NCI-H1436 (cell line): ENCODE data around the gene ZNF408.
"Not testable (repeated sequence)": the region's sequence is repeated elsewhere in the genome, so short reads cannot be mapped to it uniquely, and the experiment has no call there.

Experiments used
- DNase-seq: peaks from one replicate; lab custom pipeline; 2025; lab: John Stamatoyannopoulos, UW

The ZNF408 gene

DNA sequence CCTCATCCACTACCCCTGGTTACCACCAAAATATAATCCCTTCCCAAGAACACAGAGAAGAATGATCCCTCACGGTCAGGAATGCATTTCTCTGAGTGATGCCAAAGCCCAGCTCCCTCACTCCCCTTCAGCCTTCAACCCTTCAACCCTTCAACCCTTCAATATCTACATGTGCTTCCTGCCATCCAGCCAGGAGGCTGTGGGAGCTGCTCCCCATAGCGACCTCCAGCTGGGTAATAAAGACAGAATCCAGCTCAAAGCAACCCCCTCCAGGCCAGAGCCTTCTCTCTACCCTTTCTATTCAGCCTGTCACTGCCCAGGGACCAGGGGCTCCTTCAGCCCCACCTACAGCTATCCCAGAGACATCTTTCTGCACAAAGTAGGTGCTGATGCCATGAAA is 3.1 kb upstream of the ZNF408 start:
- DNase-seq = no peak

DNA sequence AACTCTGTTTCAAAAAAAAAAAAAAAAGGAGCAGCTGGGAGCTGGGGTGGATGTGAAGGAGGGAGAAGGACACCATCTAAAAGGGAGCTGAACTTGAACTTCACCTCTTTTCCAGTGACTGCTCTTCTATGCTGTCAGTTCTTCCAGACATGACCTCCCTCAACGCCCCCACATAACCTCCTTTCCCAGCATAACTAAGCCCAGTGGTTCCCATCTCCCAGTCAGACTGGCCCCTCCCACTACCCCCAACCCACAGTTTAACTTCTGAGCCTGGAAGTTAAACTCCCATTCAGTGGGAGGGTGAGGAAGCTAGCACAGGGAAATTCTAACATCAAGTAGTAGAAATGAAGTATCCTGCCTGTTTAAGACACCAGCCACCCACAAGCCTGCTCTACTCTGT is 2.2 kb upstream of the ZNF408 start:
- no peak for DNase-seq

DNA sequence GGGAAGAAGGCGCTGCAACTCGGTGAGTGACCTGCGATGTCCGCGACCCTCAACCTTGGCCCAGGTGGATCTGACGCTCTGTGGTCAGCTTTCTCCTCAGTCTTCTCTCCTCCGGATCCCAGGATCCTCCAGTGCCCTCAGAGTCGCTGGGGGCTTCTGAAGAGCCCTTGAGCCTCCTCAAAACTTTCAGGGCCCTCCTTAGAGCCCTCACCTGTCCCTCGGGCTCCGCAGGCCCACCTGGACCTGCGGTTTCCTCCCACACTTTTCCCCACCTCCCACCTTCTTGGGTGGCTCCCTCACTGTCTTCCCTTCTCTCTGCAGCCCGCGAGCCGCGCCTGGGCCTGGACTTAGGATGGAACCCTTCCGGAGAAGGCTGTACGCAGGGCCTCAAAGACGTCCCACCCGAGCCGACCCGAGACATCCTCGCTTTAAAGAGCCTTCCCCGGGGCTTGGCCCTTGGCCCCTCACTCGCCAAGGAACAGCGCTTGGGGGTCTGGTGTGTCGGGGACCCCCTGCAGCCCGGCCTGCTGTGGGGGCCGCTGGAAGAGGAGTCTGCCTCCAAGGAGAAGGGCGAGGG is 335 bp downstream of the ZNF408 start:
- no peak for DNase-seq

DNA sequence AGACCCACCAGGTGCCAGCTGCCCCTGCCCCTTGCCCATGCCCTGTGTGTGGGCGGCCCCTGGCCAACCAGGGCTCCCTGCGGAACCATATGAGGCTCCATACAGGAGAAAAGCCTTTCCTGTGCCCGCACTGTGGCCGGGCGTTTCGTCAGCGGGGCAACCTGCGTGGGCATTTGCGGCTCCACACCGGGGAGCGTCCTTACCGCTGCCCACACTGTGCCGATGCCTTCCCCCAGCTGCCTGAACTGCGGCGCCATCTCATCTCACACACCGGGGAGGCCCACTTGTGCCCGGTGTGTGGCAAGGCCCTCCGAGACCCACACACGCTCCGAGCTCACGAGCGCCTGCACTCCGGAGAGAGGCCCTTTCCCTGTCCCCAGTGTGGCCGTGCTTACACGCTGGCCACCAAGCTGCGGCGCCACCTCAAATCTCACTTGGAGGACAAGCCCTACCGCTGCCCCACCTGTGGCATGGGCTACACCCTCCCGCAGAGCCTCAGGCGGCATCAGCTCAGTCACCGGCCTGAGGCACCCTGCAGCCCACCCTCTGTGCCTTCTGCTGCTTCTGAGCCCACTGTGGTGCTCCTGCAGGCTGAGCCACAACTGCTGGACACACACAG is 4.3 kb downstream of the ZNF408 start:
- no peak for DNase-seq

DNA sequence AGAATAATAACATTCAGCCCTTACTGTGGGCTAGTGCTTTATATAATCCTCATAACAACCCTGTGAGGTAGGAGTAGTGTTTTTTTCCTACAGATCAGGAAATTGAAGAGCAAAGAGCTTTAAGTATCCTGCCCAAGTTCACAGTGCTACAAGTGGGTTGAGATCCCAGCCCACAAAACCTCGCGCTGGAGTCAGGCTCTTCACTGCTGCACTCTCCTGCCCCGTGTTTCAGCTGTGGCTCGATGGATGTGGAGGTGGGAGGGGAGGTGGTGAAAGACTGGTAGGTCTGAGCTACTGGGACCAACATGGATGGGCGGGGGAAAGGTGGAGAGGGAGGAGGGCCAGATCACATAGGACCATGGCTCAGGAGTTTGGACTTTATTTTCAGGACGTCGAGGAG is 6.1 kb downstream of the ZNF408 start:
- no peak for DNase-seq

DNA sequence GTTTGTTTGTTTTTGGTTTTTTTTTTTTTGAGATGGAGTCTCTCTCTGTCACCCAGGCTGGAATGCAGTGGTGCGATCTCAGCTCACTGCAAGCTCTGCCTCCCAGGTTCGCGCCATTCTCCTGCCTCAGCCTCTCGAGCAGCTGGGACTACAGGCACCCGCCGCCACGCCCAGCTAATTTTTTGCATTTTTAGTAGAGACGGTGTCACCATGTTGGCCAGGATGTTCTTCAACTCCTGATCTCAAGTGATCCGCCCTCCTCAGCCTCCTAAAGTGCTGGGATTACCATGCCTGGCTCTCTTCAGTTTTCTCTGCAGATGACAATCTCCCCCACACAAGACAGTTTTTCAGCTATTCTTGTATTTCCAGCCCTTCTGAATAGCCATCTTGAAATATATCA is 8.5 kb downstream of the ZNF408 start:
- not testable (repeated sequence) for DNase-seq

DNA sequence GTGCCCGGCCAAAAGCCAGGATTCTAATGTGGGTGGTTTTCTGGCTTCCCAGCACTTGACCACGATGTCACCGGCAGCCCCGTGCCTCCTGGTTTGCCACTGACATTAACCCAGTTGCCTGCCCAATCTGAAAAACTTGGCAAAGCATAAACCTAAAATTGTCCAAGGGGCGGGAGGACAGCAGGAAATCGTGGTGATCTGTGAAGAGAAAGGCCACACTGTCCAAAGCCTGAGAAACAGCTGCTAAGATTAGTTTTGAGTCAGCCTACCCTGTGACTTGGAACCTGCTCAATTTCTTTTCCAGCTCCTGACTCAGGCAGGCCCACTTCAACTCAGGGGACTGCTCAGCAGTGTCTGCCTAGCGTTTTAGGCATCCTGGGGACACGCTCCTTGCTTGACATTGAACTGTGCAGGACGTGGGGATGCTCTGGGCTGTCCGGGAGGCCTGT is 10.0 kb downstream of the ZNF408 start:
- DNase-seq = no peak

DNA sequence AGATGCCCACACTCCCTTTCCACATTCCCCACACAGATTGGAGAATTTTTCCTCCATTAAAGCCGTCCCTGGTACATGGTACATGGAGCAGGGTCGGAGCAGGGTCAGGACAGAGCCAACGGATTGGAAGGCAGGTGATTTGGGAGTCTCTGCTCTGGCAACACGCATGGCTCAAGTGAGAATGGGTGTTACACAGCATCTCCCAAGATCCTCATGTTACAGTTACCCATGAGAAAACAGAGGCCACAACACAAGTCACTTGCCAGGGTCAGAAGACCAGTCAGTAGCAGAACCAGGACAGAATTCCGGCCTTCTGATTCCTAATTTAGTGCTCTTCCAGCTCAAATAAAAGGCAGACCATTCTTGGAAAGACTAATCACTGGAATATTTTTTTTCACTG is 10.5 kb downstream of the ZNF408 start:
- no peak for DNase-seq

DNA sequence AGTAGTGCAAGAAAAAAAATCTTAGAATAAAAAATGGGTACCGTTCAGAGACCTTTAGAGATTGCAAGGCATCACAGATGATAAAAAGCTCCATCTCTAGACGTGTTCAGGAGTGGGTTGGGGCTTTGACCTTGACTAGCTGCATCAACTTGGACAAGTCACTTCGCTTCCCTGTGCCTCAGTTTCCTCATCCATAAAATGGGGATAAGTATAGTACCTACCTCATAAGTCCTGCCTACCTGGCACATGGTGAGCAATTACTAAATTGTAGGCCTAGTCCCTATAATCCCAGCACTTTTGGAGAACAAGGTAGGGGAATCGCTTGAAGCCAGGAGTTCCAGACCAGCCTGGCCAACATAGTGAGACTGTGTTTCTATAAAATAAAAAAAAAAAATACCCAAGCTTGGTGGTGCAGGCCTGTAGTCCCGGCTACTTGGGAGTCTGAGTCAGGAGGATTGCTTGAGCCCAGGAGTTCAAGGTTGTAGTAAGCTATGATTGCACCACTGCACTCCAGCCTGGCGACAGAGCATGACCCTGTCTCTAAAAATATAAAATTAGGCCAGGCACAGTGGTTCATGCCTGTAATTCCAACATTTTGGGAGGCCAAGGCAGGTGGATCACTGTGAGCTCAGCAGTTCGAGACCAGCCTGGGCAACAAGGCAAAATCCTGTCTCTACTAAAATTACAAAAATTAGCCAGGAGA is 12.2 kb downstream of the ZNF408 start:
- no peak for DNase-seq

DNA sequence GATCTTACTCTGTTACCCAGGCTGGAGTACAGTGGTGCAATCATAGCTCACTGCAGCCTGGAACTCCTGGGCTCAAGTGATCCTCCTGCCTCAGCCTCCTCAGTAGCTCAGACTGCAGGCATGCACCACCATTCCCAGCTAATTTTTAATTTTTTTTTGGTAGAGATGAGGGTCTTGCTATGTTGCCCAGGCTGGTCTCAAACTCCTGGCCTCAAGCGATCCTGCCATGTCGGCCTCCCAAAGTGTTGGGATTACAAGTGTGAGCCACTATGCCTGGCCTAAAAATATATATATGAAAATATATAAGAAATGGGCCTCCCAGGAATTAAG is 17.0 kb downstream of the ZNF408 start:
- not testable (repeated sequence) for DNase-seq

DNA sequence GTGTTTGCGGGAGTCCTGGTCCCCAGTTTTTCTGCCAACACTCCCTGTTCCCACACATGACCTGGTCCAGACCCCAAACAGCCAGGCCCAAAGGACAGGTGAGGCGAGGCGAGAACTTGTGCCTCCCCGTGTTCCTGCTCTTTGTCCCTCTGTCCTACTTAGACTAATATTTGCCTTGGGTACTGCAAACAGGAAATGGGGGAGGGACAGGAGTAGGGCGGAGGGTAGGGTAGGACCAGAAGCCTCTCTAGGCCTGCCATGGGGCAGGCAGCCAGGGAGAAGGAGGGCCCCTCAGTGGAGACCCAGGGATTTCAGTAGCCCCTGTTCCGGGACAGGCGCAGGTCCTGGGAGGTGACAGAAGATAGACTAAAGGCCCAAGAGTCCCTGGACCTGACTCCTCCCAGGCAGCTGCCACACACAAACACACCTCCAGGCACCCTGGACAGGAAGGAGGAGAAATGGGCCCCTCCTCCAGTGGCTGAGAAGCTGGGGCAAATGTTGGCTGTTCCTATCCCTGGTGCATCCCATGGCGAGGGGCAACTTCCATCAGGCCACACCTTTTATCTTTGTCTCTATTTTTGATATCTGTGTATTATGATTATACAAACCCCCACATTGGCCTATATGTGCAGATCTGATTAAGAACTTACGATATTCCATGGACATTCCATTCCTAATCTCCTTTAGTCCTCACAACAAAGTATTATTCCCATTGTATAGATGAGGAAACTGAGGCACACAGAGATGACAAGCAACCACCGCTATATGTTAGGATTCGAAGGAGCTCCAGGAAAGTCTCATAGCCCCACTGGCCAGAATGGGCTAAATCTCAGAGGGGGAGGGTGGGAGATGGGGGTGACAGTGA is 17.6 kb downstream of the ZNF408 start:
- no peak for DNase-seq

DNA sequence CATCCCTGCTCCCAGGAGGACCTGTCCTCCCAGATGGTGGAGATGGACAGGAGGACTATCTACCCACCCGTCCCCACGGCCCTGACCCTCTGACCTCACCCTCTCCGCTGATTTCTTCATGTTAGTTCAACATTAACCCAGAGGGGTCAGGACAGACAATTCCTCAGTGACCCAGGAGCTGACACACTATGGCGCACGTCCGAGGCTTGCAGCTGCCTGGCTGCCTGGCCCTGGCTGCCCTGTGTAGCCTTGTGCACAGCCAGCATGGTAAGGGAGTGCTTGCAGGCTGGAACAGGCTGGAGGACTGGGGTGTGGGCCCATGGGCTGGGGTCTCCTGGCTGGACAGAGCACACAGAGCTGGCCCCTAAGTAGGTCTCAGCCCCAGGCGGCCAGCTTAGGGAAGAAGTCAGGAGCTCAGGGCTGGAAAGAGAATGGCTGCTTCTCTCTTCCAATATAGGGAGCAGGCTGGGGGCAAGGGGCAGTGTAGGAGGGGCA is 18.3 kb downstream of the ZNF408 start, which contains the start of gene F2:
TSS of gene F2 (plus strand) at position 166 of the 495 bp plus-strand sequence. CDS start at position 189, 23 bp downstream.
- no peak for DNase-seq

DNA sequence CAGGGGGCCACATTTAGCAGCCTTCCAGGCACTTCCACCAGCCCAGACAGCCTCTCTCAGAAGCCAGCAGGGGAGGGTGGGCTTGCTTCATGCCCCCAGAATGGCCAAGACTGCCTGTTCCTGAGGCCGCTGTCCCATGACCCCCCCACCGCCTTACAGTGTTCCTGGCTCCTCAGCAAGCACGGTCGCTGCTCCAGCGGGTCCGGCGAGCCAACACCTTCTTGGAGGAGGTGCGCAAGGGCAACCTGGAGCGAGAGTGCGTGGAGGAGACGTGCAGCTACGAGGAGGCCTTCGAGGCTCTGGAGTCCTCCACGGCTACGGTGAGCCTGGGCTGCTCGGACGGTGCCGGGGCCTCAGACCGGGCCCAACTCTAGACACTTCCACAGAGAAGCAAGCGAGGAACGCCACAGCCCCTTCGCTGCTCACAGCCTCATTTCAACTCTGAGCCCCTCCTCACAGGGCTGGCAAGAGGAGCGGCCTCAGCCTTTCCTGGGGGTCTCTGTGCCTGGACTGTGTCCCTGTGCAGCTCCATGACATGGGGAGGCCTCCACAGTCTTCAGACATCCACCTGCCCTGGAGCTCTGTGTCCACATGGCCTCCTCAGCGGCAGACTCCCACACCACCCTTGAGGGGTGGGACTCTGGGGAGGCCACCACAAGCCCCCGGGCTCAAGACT is 18.9 kb downstream of the ZNF408 start:
- DNase-seq = no peak

DNA sequence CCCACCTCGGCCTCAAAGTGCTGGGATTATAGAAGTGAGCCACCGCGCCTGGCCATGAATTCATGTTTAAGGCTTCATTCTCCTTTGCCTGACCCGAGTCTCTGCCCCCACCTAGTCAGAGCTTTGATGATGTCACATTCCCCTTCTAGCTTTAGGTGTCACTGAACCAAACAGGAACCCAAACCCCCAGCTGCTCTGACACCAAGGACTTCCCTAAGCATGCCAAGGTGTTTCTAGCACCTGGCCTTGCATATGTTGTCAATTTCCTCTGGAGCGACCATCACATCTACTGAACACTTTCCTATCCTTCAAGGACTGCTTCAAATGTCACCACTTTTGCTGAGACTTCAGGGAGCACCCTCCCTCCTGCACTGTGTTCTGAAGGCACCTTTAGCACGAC is 20.5 kb downstream of the ZNF408 start:
- DNase-seq = no peak

DNA sequence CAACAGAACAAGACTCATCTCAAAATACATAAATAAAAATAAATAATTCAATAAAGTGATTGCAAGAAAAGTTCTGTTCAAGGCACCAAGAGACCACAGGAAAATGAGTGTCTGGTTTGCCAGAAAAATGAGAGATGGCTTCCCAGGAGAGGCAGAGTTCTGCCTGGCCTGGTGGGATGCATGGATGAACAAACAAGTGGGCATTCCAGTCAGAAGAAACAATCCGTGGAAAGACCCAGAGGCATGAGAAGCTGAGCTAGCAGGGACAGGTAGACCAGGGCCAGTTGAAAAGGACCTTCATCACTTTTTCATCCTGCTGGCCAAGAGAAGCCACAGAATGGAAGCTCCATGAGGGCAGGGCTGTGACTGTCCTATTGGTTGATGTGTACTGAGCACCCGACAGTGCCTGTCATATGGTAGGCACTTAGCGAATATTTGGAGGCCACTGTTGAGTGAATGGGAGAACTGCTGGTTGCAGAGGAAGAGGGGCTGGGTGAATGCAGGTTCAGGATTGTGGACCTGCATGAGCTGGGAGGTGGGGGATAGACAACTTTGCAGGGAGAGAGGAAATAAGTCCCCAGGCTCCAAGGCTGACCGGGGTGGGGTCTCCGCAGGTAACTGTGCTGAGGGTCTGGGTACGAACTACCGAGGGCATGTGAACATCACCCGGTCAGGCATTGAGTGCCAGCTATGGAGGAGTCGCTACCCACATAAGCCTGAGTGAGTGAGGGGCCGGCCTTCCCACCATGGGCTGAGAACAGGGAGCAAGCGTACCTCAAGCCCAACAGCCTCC is 21.9 kb downstream of the ZNF408 start:
- no peak for DNase-seq

DNA sequence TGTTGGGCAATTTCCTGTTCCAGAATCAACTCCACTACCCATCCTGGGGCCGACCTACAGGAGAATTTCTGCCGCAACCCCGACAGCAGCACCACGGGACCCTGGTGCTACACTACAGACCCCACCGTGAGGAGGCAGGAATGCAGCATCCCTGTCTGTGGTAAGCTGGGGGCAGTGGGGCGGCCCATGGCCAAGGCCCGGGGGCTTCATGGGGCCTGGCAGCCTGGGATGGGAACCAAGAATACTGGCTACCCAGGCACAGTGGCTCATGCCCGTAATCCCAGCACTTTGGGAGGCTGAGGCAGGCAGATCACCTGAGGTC is 22.5 kb downstream of the ZNF408 start:
- no peak for DNase-seq

DNA sequence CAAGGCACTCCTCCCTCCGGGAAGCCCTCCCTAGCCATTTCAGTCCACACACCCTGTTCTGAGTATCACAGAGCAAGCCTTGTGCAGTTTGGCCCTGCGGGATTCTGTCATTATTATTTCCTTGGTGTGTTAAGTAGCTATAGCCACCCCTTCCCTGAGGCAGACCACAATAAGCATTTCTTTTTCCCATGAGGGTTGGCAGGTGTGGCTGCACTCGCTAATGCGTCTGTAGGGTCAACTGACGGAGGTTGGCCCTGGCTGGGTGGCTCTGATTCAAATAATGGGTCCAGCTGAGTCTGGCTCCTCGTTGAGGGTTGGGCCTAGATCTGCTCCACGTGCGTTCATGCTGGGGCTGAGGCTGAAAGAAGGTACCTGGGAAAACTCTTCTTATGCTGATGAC is 23.3 kb downstream of the ZNF408 start:
- DNase-seq = peak; percentile 6

DNA sequence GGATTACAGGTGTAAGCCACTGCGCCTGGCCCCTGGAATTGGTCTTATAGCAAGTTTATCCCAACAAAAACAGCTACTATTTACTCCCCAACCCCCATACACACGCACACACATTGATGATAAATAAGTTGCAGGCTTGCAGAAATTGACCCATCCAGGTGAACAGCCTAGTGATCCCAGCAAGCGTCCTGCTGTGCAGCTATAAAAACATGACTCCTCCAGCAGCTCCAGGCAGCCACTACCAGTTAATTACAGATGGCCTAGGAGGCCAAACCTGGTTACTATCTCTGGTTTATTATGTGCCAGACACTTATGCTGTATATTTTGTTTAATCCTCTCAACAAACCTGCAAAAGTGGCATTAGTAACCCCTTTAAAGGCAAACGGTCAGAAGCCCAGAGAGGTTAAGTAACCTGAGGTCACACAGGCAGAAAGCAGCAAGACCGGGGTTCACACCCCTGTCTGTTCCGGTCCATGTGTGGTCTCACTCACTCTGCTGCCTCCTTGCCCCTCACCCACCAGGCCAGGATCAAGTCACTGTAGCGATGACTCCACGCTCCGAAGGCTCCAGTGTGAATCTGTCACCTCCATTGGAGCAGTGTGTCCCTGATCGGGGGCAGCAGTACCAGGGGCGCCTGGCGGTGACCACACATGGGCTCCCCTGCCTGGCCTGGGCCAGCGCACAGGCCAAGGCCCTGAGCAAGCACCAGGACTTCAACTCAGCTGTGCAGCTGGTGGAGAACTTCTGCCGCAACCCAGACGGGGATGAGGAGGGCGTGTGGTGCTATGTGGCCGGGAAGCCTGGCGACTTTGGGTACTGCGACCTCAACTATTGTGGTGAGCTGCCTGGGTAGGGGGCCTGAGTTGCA is 24.7 kb downstream of the ZNF408 start:
- DNase-seq = no peak

DNA sequence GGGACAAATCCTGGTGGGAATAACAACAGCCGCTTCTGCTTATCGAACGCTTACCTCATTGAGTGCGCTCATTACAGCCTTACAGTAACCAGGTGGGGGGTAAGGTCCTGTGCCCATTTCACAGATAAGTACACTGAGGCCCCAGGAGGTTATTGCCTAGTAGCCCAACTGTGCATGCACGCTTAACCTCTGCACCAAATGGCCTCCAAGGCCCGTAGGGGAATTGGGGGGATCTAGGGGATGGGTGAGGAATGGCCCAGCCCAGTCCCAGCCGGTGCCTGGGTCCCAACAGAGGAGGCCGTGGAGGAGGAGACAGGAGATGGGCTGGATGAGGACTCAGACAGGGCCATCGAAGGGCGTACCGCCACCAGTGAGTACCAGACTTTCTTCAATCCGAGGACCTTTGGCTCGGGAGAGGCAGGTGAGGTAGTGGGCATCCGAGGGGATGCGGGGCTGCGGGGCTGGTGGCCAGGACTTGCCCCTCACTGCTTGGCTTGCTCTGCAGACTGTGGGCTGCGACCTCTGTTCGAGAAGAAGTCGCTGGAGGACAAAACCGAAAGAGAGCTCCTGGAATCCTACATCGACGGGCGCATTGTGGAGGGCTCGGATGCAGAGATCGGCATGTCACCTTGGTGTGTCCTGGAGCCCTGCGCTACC is 25.5 kb downstream of the ZNF408 start:
- DNase-seq = no peak
